ENCODE results near the gene UBE2C.

The UBE2C gene

DNA sequence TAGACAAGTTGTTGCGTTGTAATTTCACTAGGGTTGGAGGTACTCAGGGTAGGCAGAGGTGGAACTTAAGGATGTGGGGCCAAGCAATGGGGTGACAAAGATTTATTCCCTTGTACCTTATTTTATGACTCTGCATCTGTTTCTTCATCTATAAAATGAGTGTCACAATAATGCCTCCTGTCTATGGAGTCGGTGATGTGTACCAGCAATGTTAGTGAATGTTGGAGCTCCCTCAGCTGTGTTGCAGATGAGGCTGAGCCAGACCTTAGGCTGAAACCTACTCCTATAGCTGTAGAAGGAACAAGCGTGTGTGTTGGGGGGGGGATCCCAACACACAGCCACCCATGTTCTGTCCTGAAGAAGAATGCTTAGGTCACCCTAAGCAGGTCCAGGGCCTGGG lies 4.5 kb downstream of the UBE2C start:
- DNase-seq (ENCODE audit: low read depth) = no peak
- TF ChIP-seq, protein P1, sequence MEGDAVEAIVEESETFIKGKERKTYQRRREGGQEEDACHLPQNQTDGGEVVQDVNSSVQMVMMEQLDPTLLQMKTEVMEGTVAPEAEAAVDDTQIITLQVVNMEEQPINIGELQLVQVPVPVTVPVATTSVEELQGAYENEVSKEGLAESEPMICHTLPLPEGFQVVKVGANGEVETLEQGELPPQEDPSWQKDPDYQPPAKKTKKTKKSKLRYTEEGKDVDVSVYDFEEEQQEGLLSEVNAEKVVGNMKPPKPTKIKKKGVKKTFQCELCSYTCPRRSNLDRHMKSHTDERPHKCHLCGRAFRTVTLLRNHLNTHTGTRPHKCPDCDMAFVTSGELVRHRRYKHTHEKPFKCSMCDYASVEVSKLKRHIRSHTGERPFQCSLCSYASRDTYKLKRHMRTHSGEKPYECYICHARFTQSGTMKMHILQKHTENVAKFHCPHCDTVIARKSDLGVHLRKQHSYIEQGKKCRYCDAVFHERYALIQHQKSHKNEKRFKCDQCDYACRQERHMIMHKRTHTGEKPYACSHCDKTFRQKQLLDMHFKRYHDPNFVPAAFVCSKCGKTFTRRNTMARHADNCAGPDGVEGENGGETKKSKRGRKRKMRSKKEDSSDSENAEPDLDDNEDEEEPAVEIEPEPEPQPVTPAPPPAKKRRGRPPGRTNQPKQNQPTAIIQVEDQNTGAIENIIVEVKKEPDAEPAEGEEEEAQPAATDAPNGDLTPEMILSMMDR (IDR thresholded peaks at IDR 0.05; ENCODE audit: insufficient read depth, low read depth, low read length, missing control alignments) = no peak

DNA sequence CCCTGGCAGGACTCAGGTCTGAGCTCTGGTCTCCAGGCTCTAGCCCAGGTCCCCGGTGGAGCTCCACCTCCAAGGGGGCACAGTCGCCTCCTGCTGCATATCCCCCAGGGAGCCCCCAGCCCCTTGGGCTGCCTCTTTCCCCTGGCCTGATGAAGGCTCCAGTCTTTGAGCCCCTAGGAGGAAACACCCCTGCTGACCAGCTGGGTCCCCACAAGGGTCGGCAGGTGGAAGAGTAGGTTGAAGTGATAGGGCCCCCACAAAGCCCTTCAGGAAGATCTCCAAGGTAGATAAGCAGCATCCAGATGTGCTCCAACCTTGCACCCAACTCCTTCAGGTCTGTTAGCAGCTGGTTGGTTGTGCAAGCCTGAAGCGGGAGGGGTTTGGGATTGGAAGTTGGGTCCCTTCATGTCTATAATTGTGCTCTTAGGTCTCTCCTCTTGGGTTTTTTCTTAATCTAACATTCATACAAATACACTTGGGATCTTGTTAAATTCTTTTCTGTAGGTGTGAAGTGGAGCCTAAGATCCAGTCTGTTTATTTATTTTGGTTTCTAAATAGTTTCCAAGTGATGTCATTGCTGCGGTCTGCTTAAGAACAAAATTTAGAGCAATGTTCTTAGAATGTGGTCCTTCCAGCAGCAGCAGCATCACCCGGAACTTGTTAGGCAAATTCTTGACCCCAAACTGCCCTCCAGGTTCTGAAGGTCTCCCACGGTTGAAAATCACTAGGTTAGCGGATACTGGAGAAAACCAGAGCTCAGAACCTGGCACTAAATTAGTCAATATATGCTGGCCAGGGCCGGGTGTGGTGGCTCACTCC lies 5.1 kb downstream of the UBE2C start:
- DNase-seq (ENCODE audit: low read depth) = no peak
- TF ChIP-seq, protein P1 (IDR thresholded peaks at IDR 0.05; ENCODE audit: insufficient read depth, low read depth, low read length, missing control alignments) = no peak
- no peak overlapping the region for H3K4me3 ChIP-seq (ENCODE audit: low read depth, low read length)

More for the DNA sequence above, 4.5 kb downstream of the UBE2C start:
- no peak overlapping the region for H3K4me3 ChIP-seq (ENCODE audit: low read depth, low read length)

DNA sequence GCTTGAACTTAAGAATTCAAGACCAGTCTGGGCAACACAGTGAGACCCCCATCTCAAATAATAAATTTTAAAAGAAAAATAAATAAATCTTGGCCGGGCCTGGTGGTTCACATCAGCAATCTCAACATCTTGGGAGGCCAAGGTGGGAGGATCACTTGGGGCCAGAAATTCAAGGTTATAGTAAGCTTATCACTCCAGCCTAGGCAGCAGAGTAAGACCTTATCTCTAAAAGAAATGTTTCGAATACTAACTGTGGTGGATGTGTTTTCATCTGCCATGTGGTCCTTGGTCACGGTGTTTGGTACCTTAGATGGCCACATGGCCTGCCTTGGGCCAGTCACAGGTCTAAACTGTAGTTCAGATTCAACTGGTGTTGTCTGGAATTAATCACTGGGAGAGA lies 5.8 kb downstream of the UBE2C start:
- TF ChIP-seq, protein P1 (IDR thresholded peaks at IDR 0.05; ENCODE audit: insufficient read depth, low read depth, low read length, missing control alignments) = no peak
- no peak for DNase-seq (ENCODE audit: low read depth)
- H3K4me3 ChIP-seq (ENCODE audit: low read depth, low read length) = no peak overlapping the region

DNA sequence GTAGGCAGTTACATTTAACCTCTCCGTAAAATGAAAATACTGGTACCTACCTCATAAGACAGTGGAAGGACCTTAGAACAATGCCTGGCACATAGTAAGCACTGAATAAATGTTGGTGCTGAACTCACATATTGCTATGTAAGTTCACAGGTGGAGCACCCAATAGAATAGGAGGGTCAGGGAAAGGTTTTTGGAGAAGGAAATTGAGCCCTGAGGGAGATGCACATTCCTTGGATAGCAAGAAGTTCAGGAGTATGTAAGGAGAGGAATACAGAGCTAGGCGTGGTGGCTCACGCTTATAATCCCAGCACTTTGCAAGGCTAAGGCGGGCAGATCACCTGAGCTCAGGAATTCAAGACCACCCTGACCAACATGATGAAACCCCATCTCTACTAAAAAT lies 7.0 kb downstream of the UBE2C start:
- H3K4me3 ChIP-seq (ENCODE audit: low read depth, low read length) = no peak overlapping the region
- DNase-seq (ENCODE audit: low read depth) = no peak
- TF ChIP-seq, protein P1 (IDR thresholded peaks at IDR 0.05; ENCODE audit: insufficient read depth, low read depth, low read length, missing control alignments) = no peak

DNA sequence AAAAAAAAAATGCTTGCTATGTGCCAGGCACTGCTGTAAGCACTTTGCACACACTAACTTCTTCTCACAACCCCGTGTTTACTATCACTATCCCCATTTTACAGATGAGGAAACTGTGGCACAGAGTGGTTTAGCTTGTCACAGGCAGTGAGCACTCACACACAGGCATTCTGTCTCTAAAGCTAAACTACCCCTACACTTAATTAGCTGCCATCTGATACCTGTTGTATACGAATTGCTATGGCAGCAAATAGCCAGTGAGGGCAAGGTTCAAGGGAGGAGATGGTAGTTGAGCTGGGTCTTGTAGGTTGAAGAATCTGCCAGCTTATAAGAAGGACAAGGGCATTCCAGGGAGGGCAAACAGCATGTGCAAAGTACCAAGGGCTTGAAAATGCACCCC lies 9.5 kb downstream of the UBE2C start:
- H3K4me3 ChIP-seq (ENCODE audit: low read depth, low read length) = no peak overlapping the region
- DNase-seq (ENCODE audit: low read depth) = no peak
- TF ChIP-seq, protein P1 (IDR thresholded peaks at IDR 0.05; ENCODE audit: insufficient read depth, low read depth, low read length, missing control alignments) = no peak

DNA sequence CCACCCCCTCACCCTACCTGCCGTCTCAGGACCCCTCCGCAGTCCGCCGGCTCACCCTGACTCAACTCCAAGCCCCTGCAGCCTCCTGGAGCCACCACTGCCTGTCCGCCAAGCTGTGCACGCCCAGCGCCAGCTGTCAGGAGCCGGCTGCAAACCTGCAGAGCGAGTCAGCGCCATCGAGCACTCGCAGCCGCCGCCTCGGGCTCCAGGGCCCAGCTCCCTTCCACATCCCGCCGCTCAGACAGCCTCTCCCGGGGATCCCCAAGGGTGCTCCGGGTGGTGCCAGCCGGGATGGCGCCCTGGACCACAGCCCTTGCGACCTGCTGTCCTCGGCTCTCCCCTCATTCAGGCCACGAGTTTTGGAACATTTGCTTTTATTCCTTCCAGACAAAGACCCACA lies 10.4 kb downstream of the UBE2C start:
- DNase-seq (ENCODE audit: low read depth) = no peak
- TF ChIP-seq, protein P1 (IDR thresholded peaks at IDR 0.05; ENCODE audit: insufficient read depth, low read depth, low read length, missing control alignments) = no peak
- no peak overlapping the region for H3K4me3 ChIP-seq (ENCODE audit: low read depth, low read length)

Data from GM12865 (cell line).